Neural cell (in vitro differentiated cells): ENCODE results near the gene MAPT. TPM values are rescaled to one million over a fixed set of nuclear protein-coding genes. Genes with fewer than 3 reads are reported as not detected.

Experiments used
- H2AFZ ChIP-seq: fragments of 200-600, 300-800 bp; sonication (generic), shearing (Covaris generic); 2 replicates; pipeline ENCODE4 v1.6.0; 2014; ENCODE audit warnings: low read depth, mild to moderate bottlenecking, antibody characterized with exemption, low read length, moderate library complexity
- H3F3A ChIP-seq: fragments of 200-600 bp; shearing (Covaris generic); 2 replicates; pipeline ENCODE4 v1.6.1; 2016; ENCODE audit warnings: mild to moderate bottlenecking, moderate library complexity, mixed read lengths, antibody characterized with exemption, low read length; ENCODE audit not compliant: insufficient read depth, poor library complexity, severe bottlenecking
- H3K27ac ChIP-seq: fragments of 200-600, 300-800 bp; sonication (generic), shearing (Covaris generic); 2 replicates; pipeline ENCODE4 v1.5.1; 2014; ENCODE audit warnings: mild to moderate bottlenecking, low read length, moderate library complexity
- H3K27me3 ChIP-seq: fragments of 300-800, 200-600 bp; sonication (generic), shearing (Covaris generic); 2 replicates; pipeline ENCODE4 v1.6.0; 2014; ENCODE audit warnings: mild to moderate bottlenecking, low read depth, low read length, moderate library complexity; ENCODE audit not compliant: insufficient read depth
- H3K36me3 ChIP-seq: fragments of 300-800, 200-600 bp; sonication (generic), shearing (Covaris generic); 2 replicates; pipeline ENCODE4 v1.5.1; 2014; ENCODE audit warnings: mild to moderate bottlenecking, antibody characterized with exemption, low read length, moderate library complexity; ENCODE audit not compliant: insufficient read depth
- H3K4me2 ChIP-seq: fragments of 300-800, 200-600 bp; sonication (generic), shearing (Covaris generic); 2 replicates; pipeline ENCODE4 v1.6.0; 2014; ENCODE audit warnings: mild to moderate bottlenecking, low read length
- H3K4me3 ChIP-seq: fragments of 300-800, 200-600 bp; sonication (generic), shearing (Covaris generic); 2 replicates; pipeline ENCODE4 v1.5.1; 2014; ENCODE audit warnings: mild to moderate bottlenecking, low read length, moderate library complexity
- H3K79me2 ChIP-seq: fragments of 200-600 bp; shearing (Covaris generic); replicated peaks from 2 replicates; pipeline ENCODE4 v1.6.0; 2014; ENCODE audit warnings: mild to moderate bottlenecking, low read length, moderate library complexity; ENCODE audit not compliant: insufficient read depth
- H3K9ac ChIP-seq: fragments of 300-800, 200-600 bp; sonication (generic), shearing (Covaris generic); 2 replicates; pipeline ENCODE4 v1.6.1; 2016; ENCODE audit warnings: mild to moderate bottlenecking, low read length, mixed read lengths
- H3K9me2 ChIP-seq: fragments of 200-600 bp; shearing (Covaris generic); 2 replicates; pipeline ENCODE4 v1.6.1; 2016; ENCODE audit warnings: mild to moderate bottlenecking, low read length, mixed read lengths; ENCODE audit not compliant: insufficient read depth
- H3K9me3 ChIP-seq: fragments of 200-600, 300-800 bp; sonication (generic), shearing (Covaris generic); 2 replicates; pipeline ENCODE4 v1.6.1; 2016; ENCODE audit warnings: mild to moderate bottlenecking, mixed run types, low read length, moderate library complexity, mixed read lengths
- H4K20me1 ChIP-seq: fragments of 200-600 bp; shearing (Covaris generic); 2 replicates; pipeline ENCODE4 v1.6.1; 2016; ENCODE audit warnings: mild to moderate bottlenecking, mixed run types; ENCODE audit not compliant: insufficient read depth
- CTCF ChIP-seq: fragments of 450-650 bp; IDR thresholded peaks from 2 replicates; pipeline ENCODE4 v1.5.1; 2014; ENCODE audit warnings: antibody characterized with exemption, mild to moderate bottlenecking, moderate library complexity; ENCODE audit not compliant: poor library complexity, severe bottlenecking
- EP300 ChIP-seq: fragments of 450-650 bp; conservative IDR thresholded peaks from 2 replicates; pipeline ENCODE4 v1.6.1; 2014; ENCODE audit warnings: antibody characterized with exemption, mild to moderate bottlenecking, moderate library complexity; ENCODE audit not compliant: poor library complexity, severe bottlenecking
- EZH2 ChIP-seq: fragments of 200-600, 300-800 bp; shearing (Covaris generic), sonication (generic); IDR thresholded peaks from 2 replicates; pipeline ENCODE4 v1.6.1; 2014; ENCODE audit warnings: antibody characterized with exemption, low read length, borderline replicate concordance, mild to moderate bottlenecking; ENCODE audit not compliant: insufficient read depth, poor library complexity, severe bottlenecking
- MXI1 ChIP-seq: fragments of 450-650 bp; conservative IDR thresholded peaks from 2 replicates; pipeline ENCODE4 v1.6.1; 2014; ENCODE audit warnings: antibody characterized with exemption, mild to moderate bottlenecking; ENCODE audit not compliant: poor library complexity, severe bottlenecking
- POLR2AphosphoS5 ChIP-seq: IDR thresholded peaks from 2 replicates; pipeline ENCODE4 v1.6.1; 2012
- RAD21 ChIP-seq: fragments of 450-650 bp; conservative IDR thresholded peaks from 2 replicates; pipeline ENCODE4 v1.6.1; 2014; ENCODE audit warnings: antibody characterized with exemption, mild to moderate bottlenecking, moderate library complexity
- REST ChIP-seq: IDR thresholded peaks from 2 replicates; pipeline ENCODE4 v1.6.1; 2012; ENCODE audit warnings: borderline replicate concordance
- SMC3 ChIP-seq: fragments of 450-650 bp; conservative IDR thresholded peaks from 2 replicates; pipeline ENCODE4 v1.6.1; 2014; ENCODE audit warnings: antibody characterized with exemption, mild to moderate bottlenecking, moderate library complexity; ENCODE audit not compliant: poor library complexity
- TAF1 ChIP-seq: IDR thresholded peaks from 2 replicates; pipeline ENCODE4 v1.6.1; 2012; ENCODE audit warnings: low read depth
- polyA plus RNA-seq: library from polyadenylated mRNA; depleted of rRNA; stranded (reverse); fragments of >200 nt; gene quantifications from 2 replicates; pipeline ENCODE4 v1.2.3, GENCODE V29; 2014

The MAPT gene
- polyA plus RNA-seq, 1 donor from 2014 or later: 94.5 TPM

GRCh38 chr17:45904866-45905265, 10.5 kb downstream of the MAPT start:
- peaks cover 68% of the 10 kb centered on the region for H3K79me2 ChIP-seq
- no peak overlapping the region for H3K27ac ChIP-seq
- no peaks in the 10 kb centered on the region for H3K9me3 ChIP-seq
- peak overlapping the region; percentile 6 for H3K4me3 ChIP-seq
- H3K27me3 ChIP-seq: no peaks in the 10 kb centered on the region
- no peaks in the 10 kb centered on the region for H3K36me3 ChIP-seq
- H3K9ac ChIP-seq: no peak overlapping the region
- no peaks in the 10 kb centered on the region for H3K9me2 ChIP-seq
- peaks cover 41% of the 10 kb centered on the region for H4K20me1 ChIP-seq
- H3K4me2 ChIP-seq: no peak overlapping the region
- no peak for TF ChIP-seq POLR2AphosphoS5
- TF ChIP-seq RAD21: no peak
- no peak for TF ChIP-seq EP300
- no peak for TF ChIP-seq TAF1
- TF ChIP-seq MXI1: no peak
- TF ChIP-seq SMC3: no peak
- no peak for TF ChIP-seq EZH2
- TF ChIP-seq CTCF: no peak
- TF ChIP-seq REST: no peak
- H2AFZ ChIP-seq: no peak overlapping the region
- H3F3A ChIP-seq: peaks cover 4% of the 10 kb centered on the region

GRCh38 chr17:45905814-45906213, 11.5 kb downstream of the MAPT start:
- Histone ChIP-seq H2AFZ (no peak overlapping the region), H3K27ac (no peak overlapping the region), H3K36me3 (no peaks in the 10 kb centered on the region), H3K27me3 (no peaks in the 10 kb centered on the region), H3K79me2 (peaks cover 64% of the 10 kb centered on the region), H3K9me2 (no peaks in the 10 kb centered on the region), H3K9me3 (no peaks in the 10 kb centered on the region), H4K20me1 (peaks cover 49% of the 10 kb centered on the region), H3K4me3 (no peak overlapping the region), H3K4me2 (no peak overlapping the region), H3K9ac (no peak overlapping the region), H3F3A (peaks cover 4% of the 10 kb centered on the region)
- no peak for TF ChIP-seq MXI1
- no peak for TF ChIP-seq REST
- no peak for TF ChIP-seq EZH2
- no peak for TF ChIP-seq POLR2AphosphoS5
- no peak for TF ChIP-seq RAD21
- TF ChIP-seq CTCF: no peak
- no peak for TF ChIP-seq TAF1
- TF ChIP-seq SMC3: no peak
- TF ChIP-seq EP300: no peak
